ENCODE results near the gene NMT2. TPM values are rescaled to one million over a fixed set of nuclear protein-coding genes. Genes with fewer than 3 reads are reported as not detected.

The NMT2 gene
- total and polyA plus RNA-seq, 2 of the 4 experiments (the other 2 are of a cell fraction) = 18.7 to 41.0 TPM

- Histone ChIP-seq H3K9me1 (ENCODE audit: insufficient read depth, low read length) (peaks cover 4% of the 10 kb centered on the region; the same call in 1 of the 2 replicates), H4K8ac (ENCODE audit: low read depth in 2 of 2, low read length in 2 of 2) (no peak overlapping the region), H2AK5ac (ENCODE audit: low read depth, low read length) (no peak overlapping the region), H3K4me2 (ENCODE audit: low read depth, low read length) (no peak overlapping the region), H2AK9ac (replicated peaks; ENCODE audit: low read depth, low read length, poor library complexity) (no peak overlapping the region), H4K20me1 (ENCODE audit: insufficient read depth, low read length) (no peaks in the 10 kb centered on the region; the same call in 1 of the 2 replicates), H3K14ac (replicated peaks; ENCODE audit: low read depth, low read length) (no peak overlapping the region), H3K27ac (ENCODE audit: insufficient read depth, low read length) (no peak overlapping the region), H3K9me3 (ENCODE audit: control insufficient read depth, insufficient read depth, low read length) (no peaks in the 10 kb centered on the region), H3K4me3 (ENCODE audit: insufficient read depth, low read depth, low read length) (no peak overlapping the region), H3K18ac (ENCODE audit: low read depth, low read length) (no peak overlapping the region), H2AFZ (replicated peaks; ENCODE audit: low read length, poor library complexity) (no peak overlapping the region), H2BK20ac (ENCODE audit: low read depth, low read length) (no peak overlapping the region), H2BK15ac (ENCODE audit: low read depth, low read length) (no peak overlapping the region), H4K5ac (ENCODE audit: low read depth, low read length) (no peak overlapping the region), H3K4ac (ENCODE audit: low read depth, low read length) (no peak overlapping the region), H3K9ac (ENCODE audit: low read depth, low read length) (no peak overlapping the region), H3K56ac (ENCODE audit: extremely low read depth, insufficient read depth, low read length) (no peak overlapping the region), H3K23ac (ENCODE audit: low read depth, low read length) (no peak overlapping the region), H3K36me3 (ENCODE audit: control insufficient read depth, insufficient read depth, low read length) (peaks cover 14% of the 10 kb centered on the region), H3K79me1 (ENCODE audit: low read depth in 1 of 2, low read length in 2 of 2) (peaks cover 27 to 48% of the 10 kb centered on the region in 2 experiments), H2BK120ac (ENCODE audit: low read depth, low read length) (no peak overlapping the region), H3K27me3 (ENCODE audit: control insufficient read depth, insufficient read depth, low read length) (no peaks in the 10 kb centered on the region), H4K91ac (ENCODE audit: insufficient read depth, low read depth, low read length) (no peak overlapping the region), H3K4me1 (ENCODE audit: control insufficient read depth, insufficient read depth, low read length) (no peaks in the 10 kb centered on the region; the same call in 1 of the 2 replicates), H2BK5ac (ENCODE audit: low read depth, low read length, poor library complexity, severe bottlenecking) (no peak overlapping the region)
- 100% methylated on average over 2 of the region's 4 CpGs; no CpG with 5 or more reads in 1 of the 2 experiments for WGBS, 2 experiments (ENCODE audit: extremely low coverage in 2 of 2, insufficient read length in 1 of 2)
- intact Hi-C loops (cut with micrococcal nuclease) = loop anchor here (10.0 kb wide), 3 partner anchors 225 to 585 kb away; partner anchors contain the start of genes CDNF, HSPA14, MSANTD7 and SUV39H2
- no peak for DNase-seq
- in situ Hi-C loops (cut with MboI; ENCODE audit: low sequenced_read_pairs) = loop anchor here (25.0 kb wide), 1 partner anchor 588 kb away; no protein-coding TSS in a partner anchor
- no TSS peak for BruUV-seq (replicated peaks)
- POLR2A ChIA-PET (ENCODE audit: unreplicated experiment) = no interaction called here
- CTCF ChIA-PET = interaction anchor here (1.1 kb wide), 1 partner anchor 150 kb away, joined by 3 read pairs; no protein-coding TSS in a partner anchor
- TF ChIP-seq USF2 (IDR thresholded peaks at IDR 0.05; ENCODE audit: low read depth, low read length) (no peak), BHLHE40 (IDR thresholded peaks at IDR 0.05; ENCODE audit: low read depth, low read length) (no peak), CHD1 (IDR thresholded peaks at IDR 0.05; ENCODE audit: low read depth, low read length) (no peak), MAZ (IDR thresholded peaks at IDR 0.05; ENCODE audit: borderline replicate concordance, low read depth, low read length) (no peak), ELK1 (IDR thresholded peaks at IDR 0.05; ENCODE audit: borderline replicate concordance, low read depth, low read length) (no peak), RFX5 (IDR thresholded peaks at IDR 0.05; ENCODE audit: low read depth, low read length) (no peak), SMC3 (IDR thresholded peaks at IDR 0.05; ENCODE audit: low read depth, low read length) (no peak), FOS (IDR thresholded peaks at IDR 0.05; ENCODE audit: low read depth, low read length) (no peak), NFE2L2 (IDR thresholded peaks at IDR 0.05; ENCODE audit: low read depth, low read length) (no peak)
- no peak for ATAC-seq (ENCODE audit: low read depth)
- dilution Hi-C loops (cut with HindIII; ENCODE audit: low sequenced_read_pairs, unreplicated experiment) = no loop called here
Observed at GRCh38 chr10:15099886-15100285, 68.6 kb downstream of the NMT2 start.
